AG09309 (cell line): Measurements from ENCODE around the gene ALG6.
"Not testable (repeated sequence)": the region's sequence is repeated elsewhere in the genome, so short reads cannot be mapped to it uniquely, and the experiment has no call there.

Experiments
- DNase-seq: peaks from one replicate; pipeline ENCODE4 v3.0.0-alpha.2; 2010; ENCODE audit warnings: low read depth
- H3K4me3 ChIP-seq: 2 replicates; pipeline ENCODE4 v1.5.1; 2011; ENCODE audit warnings: mild to moderate bottlenecking, low read depth, low read length, moderate library complexity; ENCODE audit not compliant: control insufficient read depth
- TF ChIP-seq, protein P1 (sequence below): IDR thresholded peaks from 2 replicates; pipeline ENCODE4 v1.5.1; 2011; ENCODE audit warnings: mild to moderate bottlenecking, low read depth, low read length, inconsistent platforms; ENCODE audit not compliant: insufficient read depth, control insufficient read depth; ENCODE audit errors: missing control alignments

The ALG6 gene

GRCh38 chr1:63411066-63411465, 43.6 kb downstream of the ALG6 start:
- DNase-seq, result no peak
- H3K4me3 ChIP-seq, result no peak overlapping the region
- TF ChIP-seq, protein P1, sequence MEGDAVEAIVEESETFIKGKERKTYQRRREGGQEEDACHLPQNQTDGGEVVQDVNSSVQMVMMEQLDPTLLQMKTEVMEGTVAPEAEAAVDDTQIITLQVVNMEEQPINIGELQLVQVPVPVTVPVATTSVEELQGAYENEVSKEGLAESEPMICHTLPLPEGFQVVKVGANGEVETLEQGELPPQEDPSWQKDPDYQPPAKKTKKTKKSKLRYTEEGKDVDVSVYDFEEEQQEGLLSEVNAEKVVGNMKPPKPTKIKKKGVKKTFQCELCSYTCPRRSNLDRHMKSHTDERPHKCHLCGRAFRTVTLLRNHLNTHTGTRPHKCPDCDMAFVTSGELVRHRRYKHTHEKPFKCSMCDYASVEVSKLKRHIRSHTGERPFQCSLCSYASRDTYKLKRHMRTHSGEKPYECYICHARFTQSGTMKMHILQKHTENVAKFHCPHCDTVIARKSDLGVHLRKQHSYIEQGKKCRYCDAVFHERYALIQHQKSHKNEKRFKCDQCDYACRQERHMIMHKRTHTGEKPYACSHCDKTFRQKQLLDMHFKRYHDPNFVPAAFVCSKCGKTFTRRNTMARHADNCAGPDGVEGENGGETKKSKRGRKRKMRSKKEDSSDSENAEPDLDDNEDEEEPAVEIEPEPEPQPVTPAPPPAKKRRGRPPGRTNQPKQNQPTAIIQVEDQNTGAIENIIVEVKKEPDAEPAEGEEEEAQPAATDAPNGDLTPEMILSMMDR, result no peak

GRCh38 chr1:63413394-63413793, 46.0 kb downstream of the ALG6 start:
- no peak overlapping the region for H3K4me3 ChIP-seq
- no peak for DNase-seq
- TF ChIP-seq, protein P1, result no peak

DNA sequence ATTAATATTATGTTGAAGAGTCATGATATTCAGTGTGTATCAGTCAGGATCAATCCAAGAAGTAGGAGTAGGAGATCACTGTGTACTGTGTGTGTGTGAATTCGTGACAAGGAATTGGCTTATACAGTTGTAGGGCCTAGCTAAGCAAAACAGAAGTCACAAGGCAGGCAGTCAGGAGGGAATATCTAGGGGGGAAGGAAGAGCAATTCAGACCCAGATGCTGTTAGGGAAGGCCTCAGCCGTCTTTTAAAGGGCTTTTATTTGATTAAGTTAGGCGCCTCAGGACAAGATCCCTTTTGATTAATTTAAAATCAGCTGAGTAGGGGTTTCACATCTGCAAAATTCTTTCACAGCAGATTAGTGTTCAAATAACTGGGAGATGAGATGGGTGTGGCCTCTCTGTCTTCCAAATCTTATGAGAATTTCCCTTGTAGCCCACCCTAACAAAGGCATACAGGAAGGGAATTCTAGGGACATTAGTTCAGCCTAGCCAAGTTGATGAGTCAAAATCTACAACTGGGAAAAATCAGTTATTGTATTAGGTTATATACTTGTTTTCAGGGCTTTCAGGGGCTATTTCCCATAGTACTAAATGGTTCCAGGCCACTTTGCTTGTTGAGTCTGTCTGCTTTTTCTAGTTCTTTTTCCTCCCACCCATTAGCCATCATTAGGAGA, 47.4 kb downstream of the ALG6 start:
- TF ChIP-seq, protein P1, result no peak
- DNase-seq, result no peak
- H3K4me3 ChIP-seq, result no peak overlapping the region

DNA sequence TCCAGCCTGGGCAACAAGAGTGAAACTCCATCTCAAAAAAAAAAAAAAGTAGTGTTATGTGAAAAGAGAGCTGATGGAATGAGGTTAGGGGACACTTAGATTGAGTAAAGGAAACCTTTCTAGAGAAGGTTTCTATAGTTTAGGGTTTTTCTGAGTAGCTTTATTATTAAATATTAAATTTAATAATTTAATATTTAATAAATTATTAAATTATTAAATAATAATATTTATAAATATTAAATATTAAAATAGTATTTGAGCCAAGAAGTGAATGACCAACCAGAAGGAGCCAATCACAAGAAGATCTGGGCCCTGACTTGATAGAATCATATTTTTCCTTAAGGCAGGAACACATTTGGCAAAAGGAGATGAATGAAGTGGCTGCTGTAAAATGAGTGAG, 50.7 kb downstream of the ALG6 start:
- TF ChIP-seq, protein P1, result no peak
- DNase-seq, result no peak

DNA sequence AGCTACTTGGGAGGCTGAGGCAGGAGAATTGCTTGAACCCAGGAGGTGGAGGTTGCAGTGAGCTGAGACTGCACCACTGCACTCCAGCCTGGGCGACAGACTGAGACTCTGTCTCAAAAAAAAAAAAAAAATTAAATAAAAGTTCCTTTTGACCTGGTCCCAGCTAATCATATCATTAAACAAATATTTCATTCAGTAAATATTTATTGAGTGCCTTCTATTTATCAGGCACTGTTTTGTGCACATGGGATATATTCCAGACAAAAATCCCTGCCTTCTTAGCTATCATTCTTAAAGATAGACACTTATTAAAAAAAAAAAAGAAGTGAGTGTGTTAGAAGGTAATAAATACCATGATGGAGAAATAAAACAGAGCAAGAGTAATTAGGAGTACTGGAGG, 53.3 kb downstream of the ALG6 start:
- DNase-seq, H3K4me3 ChIP-seq: not testable (repeated sequence)

More for the DNA sequence above, 50.7 kb downstream of the ALG6 start:
- no peak overlapping the region for H3K4me3 ChIP-seq

GRCh38 chr1:63423649-63424048, 56.2 kb downstream of the ALG6 start:
- TF ChIP-seq, protein P1, result no peak
- no peak for DNase-seq
- no peak overlapping the region for H3K4me3 ChIP-seq

DNA sequence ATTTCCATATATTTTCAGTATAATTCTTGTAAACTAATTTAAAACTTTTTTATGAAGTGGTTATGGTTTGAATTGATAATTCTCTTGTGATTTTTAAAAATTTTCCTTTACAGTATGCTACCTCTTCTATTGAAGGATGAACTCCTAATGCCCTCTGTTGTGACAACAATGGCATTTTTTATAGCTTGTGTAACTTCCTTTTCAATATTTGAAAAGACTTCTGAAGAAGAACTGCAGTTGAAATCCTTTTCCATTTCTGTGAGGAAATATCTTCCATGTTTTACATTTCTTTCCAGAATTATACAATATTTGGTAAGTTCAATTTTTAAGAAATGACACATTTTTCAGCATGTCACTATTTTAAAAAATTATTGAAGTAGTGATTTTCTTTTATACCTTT, 61.4 kb downstream of the ALG6 start:
- H3K4me3 ChIP-seq, result no peak overlapping the region
- DNase-seq, result no peak
- TF ChIP-seq, protein P1, result no peak
